ENCODE results near the gene ACOT6.
"Not testable (repeated sequence)": the region's sequence is repeated elsewhere in the genome, so short reads cannot be mapped to it uniquely, and the experiment has no call there.

The ACOT6 gene, protein sequence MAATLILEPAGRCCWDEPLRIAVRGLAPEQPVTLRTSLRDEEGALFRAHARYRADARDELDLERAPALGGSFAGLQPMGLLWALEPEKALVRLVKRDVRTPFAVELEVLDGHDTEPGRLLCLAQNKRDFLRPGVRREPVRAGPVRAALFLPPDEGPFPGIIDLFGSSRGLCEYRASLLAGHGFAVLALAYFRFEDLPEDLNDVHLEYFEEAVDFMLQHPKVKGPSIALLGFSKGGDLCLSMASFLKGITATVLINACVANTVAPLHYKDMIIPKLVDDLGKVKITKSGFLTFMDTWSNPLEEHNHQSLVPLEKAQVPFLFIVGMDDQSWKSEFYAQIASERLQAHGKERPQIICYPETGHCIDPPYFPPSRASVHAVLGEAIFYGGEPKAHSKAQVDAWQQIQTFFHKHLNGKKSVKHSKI

DNA sequence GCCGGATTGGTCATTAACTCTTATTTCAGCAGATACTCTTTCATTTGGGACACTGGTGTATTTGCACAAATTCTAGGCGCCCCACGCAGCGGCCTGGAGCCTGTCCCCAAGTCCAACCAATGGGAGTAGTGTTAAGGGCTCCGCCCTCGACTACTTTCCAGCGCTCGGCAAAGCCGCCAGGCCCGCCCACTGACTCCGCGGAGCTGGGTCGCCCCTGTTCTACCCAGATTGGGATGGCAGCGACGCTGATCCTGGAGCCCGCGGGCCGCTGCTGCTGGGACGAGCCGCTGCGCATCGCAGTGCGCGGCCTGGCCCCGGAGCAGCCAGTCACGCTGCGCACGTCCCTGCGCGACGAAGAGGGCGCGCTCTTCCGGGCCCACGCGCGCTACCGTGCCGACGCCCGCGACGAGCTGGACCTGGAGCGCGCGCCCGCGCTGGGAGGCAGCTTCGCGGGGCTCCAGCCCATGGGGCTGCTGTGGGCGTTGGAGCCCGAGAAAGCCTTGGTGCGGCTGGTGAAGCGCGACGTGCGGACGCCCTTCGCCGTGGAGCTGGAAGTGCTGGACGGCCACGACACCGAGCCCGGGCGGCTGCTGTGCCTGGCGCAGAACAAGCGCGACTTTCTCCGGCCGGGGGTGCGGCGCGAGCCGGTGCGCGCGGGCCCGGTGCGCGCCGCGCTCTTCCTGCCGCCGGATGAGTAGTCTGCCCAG, at the start of gene ACOT6:
Gene ACOT6, plus strand, starts transcription at position 179 of the 707 bp plus-strand sequence. Its CDS starts 55 bp downstream, at position 234.
- DNase-seq, result peak; percentile 84

DNA sequence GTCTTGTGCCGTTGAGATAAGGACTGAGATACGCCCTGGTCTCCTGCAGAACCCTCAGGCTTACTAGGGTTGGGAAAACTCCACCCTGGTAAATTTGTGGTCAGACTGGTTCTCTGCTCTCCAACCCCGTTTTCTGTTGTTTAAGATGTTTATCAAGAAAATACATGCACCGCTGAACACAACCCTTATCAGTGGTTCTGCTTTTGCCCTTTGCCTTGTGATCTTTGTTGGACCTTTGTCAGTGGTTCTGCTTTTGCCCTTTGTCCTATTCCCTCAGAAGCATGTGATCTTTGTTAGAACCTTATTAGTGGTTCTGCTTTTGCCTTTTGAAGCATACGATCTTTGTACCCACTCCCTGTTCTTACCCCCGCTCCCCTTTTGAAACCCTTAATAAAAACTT, 49.6 kb upstream of the ACOT6 start:
- DNase-seq, result not testable (repeated sequence)

DNA sequence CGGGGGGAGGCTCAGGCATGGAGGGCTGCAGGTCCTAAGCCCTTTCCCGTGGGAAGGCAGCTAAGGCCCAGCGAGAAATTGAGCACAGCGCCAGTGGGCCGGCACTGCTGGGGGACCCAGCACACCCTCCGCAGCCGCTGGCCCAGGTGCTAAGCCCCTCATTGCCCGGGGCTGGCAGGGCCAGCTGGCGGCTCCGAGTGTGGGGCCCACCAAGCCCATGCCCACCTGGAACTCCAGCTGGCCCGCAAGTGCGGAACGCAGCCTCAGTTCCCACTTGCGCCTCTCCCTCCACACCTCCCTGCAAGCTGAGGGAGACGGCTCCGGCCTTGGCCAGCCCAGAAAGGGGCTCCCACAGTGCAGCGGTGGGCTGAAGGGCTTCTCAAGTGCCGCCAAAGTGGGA, 45.9 kb upstream of the ACOT6 start:
- DNase-seq, result not testable (repeated sequence)

DNA sequence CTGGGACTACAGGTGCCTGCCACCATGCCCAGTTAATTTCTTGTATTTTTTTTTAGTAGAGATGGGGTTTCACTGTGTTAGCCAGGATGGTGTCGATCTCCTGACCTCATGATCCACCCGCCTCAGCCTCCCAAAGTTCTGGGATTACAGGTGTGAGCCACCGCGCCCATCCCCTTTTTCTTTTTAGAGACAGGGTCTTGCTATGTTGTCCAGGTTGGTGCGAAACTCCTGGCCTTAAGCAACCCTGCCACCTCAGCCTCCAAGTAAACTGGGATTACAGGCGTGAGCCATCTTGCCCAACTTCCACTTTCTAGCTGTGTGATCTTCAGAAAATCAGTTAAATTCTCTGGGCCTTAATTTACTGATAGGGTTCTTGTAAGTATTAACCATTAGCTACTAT, 45.4 kb upstream of the ACOT6 start:
- DNase-seq, result not testable (repeated sequence)

DNA sequence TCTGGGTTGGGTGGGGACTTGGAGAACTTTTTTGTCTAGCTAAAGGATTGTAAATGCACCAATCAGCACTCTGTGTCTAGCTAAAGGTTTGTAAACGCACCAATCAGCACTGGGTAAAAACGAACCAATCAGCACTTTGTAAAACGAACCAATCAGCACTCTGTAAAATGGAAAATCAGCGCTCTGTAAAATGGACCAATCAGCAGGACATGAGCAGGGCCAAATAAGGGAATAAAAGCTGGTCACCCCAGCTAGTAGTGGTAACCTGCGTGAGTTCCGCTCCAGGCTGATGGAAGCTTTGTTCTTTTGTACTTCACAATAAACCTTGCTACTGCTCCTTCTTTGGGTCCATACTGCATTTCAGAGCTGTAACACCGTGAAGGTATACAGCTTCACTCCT, 45.0 kb upstream of the ACOT6 start:
- no peak for DNase-seq

DNA sequence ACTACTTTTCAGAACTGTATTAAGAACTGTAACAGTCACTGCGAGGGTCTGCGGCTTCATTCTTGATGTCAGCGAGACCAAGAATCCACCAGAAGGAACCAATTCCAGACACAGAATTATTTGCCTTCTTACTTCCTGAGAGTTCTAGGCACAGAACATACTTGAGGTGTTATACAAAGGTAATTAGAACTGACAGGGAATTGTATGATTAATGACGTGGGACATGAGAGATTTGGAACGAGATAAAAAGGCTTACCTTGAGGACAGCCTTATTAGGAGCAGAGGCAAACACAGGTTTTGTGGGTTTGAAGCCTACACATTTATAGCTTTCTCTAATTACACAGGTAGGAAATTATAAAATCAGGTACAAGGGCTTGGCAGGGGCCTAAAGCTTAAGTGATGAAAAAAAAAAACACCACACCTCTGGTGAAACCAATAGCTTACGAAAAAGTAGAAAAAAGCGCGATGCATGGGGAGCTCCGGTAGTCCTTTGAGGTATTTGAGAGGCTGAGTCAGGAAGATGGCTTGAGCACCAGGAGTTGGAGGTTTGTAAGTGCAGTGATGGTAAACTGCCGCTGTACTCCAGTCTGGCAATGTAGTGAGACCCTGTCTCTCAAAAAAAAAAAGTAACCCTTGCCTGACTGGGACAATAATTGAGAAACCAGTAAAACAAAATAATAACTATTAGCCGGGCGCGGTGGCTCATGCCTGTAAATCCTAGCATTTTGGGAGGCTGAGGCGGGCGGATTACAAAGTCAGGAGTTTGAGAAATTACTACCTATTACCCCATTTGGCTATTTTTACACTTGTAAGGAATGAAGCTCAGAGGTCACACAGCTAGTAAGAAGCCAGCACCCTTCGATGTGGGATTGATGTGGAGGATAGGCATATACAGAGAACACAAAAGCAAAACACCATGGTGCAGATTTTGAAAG, 44.1 kb upstream of the ACOT6 start:
- DNase-seq, result peak; percentile 30

DNA sequence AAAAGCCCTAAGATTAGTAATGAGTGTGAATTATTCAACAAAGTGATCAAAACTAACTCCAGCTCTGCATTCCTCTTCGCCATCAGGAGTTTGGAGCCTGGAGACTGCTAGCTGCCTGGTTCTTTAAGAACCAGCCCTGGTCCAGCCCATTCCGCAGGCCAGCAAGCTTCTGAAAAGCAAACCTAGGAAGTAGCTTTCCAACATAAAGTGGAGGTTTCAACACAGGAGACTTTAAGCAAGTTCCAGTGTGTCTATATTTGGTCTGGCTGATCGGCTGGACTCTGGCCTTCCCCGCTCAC, 43.5 kb upstream of the ACOT6 start:
- not testable (repeated sequence) for DNase-seq

DNA sequence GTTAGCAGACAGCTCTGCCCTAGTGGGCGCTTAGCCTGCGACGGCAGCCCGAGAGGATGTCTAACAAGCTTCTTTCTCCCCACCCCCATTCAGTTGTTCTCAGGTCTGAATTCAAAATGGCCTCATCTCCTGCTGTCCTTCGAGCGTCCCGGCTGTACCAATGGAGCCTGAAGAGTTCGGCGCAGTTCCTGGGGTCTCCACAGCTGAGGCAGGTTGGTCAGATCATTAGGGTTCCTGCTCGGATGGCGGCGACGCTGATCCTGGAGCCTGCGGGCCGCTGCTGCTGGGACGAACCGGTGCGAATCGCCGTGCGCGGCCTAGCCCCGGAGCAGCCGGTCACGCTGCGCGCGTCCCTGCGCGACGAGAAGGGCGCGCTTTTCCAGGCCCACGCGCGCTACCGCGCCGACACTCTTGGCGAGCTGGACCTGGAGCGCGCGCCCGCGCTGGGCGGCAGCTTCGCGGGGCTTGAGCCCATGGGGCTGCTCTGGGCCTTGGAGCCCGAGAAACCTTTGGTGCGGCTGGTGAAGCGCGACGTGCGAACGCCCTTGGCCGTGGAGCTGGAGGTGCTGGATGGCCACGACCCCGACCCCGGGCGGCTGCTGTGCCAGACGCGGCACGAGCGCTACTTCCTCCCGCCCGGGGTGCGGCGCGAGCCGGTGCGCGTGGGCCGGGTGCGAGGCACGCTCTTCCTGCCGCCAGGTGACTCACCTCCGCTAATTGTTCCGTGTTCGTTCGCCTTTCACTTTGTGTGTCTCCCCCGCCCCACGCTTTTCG, 42.9 kb upstream of the ACOT6 start, which contains the start of gene ACOT2:
Gene ACOT2, plus strand, starts transcription at position 29 of the 774 bp plus-strand sequence. Its CDS starts 28 bp downstream, at position 57.
- peak; percentile 86 for DNase-seq

DNA sequence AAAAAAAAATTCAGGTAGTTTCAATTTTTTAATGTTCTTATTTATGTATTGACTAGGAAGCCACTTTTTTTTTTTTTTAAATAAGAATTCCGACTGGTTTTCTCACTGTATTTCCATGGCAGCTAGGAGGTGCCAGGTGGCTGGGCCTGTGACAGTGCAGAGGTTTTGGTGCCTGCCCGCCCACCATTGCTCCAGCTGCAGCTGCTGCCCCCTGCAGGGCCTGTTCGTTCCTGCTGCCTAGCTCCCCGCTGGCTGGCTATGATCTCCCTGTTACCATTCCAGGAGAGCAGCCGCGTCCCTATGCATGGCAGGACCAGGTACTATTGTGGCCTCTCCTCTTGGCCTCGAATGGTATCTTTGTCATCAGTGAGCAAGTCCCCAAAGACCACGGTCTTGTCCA, 41.4 kb upstream of the ACOT6 start:
- peak; percentile 57 for DNase-seq

DNA sequence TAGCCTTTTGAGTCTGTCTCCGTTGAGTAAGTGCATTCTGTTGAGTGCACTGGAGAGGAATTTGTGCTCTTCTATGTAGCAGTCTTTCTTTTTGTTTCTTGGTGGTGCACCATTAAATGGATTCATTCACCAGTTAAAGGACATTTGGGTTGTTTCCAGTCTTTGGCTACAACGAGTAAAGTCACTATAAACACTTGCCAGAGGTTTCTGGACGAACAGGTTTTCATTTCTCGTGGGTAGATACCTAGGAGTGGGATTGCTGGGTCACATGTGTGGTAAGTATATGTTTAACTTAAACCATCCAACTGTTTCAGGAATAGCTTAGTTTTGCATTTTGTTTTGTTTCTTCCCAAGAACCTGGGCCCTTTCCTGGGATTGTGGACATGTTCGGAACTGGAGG, 39.3 kb upstream of the ACOT6 start:
- not testable (repeated sequence) for DNase-seq

DNA sequence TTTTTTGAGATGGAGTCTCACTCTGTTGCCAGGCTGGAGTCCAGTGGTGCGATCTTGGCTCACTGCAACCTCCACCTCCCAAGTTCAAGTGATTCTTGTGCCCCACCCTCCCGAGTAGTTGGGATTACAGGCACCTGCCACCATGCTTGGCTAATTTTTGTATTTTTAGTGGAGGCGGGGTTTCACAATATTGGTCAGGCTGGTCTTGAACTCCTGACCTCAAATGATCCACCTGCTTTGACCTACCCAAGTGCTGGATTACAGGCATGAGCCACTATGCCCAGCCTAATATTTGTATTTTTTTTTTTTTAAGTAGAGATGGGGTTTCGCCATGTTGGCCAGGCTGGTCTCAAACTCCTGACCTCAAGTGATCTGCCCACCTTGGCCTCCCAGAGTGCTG, 38.6 kb upstream of the ACOT6 start:
- DNase-seq, result not testable (repeated sequence)

DNA sequence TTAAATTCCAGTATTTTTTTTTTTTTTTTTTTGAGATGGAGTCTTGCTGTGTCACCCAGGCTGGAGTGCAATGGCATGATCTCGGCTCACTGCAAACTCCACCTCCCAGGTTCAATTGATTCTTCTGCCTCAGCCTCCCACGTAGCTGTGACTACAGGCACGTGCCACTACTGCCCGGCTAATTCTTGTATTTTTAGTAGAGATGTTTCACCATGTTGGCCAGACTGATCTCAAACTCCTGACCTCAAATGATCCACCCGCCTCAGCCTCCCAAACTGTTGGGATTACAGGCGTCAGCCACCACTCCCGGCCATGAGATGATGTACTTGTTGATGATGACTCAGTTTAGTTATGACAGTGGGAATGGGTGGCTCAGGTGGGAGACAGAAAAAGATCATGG, 38.1 kb upstream of the ACOT6 start:
- not testable (repeated sequence) for DNase-seq

DNA sequence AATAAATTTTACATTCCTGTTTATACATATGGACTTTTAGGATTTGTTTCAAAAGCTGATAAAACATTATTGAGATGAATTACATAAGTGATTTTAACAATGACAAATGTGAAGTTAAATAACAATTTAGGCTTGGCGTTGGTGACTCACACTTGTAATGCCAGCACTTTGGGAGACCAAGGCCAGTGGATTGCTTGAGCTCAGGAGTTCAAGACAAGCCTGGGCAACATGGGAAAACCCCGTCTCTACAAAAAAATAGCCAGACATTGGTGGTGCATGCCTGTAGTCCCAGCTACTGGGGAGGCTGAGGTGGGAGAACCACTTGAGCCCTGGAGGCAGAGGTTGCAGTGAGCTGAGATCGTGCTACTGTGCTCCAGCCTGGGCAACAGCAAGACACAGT, 35.9 kb upstream of the ACOT6 start:
- no peak for DNase-seq

DNA sequence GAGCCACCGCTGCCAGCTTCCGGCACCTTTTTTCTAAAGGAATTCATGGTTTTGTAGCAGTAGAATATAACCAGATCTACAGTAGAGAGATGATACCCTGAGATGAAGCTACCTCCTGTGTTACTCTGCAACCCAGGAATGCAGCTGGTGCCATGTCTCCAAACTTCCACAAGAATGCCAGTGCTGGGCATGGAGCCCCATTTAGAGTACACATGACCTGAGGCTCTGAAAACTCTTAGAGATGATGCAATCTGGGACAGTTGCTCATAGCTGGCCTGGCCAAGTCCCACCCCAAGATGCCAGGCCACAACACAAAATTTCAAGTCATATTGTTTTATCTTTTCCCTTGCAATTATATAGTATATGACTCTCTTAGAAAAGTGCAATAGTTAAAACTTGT, 35.1 kb upstream of the ACOT6 start:
- DNase-seq, result not testable (repeated sequence)

DNA sequence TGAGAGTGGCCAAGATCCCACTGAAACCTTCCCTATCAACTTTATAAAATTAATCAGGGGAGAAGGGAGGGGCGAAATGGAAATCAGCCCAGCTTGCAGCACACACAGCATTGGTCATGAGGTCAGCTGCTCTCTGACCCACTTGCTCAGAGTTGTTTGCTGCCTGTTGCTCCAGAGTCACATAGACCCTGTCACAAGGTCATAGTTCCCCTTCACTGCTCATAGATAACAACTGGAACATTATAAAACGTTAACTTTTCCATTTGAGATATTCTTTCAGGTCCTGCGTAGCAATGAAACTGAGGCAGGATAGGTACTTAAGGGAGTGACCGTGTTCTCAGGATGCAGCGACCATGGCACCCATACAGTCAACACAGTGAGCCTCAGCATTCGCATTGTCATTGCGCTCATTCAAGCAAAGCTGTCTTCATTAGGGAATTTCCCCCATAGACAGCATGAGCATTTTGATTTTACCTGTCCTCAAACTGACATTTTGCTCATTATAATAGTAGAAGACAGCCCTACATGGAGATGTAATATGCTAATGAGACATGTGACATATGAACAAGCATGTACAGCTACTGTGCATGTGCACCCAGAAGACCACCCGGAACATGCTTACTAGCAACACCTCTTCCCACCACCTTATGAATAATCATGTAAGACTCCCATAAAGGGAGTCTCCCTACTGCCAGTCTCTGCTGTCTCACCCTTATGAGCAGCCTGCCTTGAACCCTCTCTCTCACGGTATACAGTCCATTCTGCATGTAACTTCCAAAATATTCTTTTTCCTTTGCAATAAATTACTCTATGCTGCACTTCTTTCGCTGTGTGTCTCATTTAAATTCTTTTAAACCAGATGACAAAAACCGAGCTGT, 30.0 kb upstream of the ACOT6 start:
- not testable (repeated sequence) for DNase-seq

DNA sequence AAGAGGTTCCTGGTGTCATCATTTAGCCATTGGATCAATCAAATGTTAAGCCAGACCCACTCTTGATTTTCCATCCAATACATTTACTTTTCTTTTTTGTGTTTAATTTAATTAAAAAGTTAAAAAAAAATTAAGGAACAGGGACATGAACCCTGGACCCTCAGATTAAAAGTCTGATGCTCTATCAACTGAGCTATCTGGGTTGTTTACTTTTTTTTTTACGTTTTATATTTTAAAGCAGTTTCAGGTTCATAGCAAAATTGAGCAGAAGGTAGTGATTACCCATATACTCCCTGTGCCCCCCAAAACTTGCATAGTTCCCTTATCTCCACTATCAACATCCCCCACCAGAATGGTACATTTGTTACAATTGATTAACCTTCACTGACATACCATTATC, 23.6 kb upstream of the ACOT6 start:
- DNase-seq, result no peak

DNA sequence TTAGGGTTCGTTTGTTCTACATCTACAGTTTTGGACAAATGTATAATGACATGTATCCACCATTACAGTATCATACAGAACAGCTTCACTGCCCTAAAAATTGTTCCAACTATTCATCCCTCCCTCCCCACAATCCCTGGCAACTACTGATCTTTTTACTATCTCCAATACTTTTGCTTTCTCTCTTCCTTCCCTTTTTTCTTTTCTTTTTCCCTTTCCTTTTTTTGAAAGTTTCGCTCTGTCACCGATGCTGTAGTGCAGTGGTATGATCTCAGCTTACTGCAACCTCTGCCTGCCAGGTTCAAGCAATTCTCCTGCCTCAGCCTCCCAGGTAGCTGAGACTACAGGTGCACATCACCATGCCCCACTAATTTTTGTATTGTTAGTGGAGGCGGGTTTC, 23.2 kb upstream of the ACOT6 start:
- DNase-seq, result no peak

DNA sequence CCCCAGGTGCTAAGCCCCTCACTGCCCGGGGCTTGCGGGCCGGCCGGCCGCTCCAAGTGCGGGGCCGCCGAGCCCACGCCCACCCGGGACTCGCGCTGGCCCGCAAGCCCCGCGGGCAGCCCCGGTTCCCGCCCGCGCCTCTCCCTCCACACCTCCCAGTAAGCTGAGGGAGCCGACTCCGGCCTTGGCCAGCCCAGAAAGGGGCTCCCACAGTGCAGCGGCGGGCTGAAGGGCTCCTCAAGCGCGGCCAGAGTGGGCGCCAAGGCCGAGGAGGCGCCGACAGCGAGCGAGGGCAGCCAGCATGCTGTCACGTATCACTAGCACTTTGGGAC, 21.7 kb upstream of the ACOT6 start:
- DNase-seq, result not testable (repeated sequence)

DNA sequence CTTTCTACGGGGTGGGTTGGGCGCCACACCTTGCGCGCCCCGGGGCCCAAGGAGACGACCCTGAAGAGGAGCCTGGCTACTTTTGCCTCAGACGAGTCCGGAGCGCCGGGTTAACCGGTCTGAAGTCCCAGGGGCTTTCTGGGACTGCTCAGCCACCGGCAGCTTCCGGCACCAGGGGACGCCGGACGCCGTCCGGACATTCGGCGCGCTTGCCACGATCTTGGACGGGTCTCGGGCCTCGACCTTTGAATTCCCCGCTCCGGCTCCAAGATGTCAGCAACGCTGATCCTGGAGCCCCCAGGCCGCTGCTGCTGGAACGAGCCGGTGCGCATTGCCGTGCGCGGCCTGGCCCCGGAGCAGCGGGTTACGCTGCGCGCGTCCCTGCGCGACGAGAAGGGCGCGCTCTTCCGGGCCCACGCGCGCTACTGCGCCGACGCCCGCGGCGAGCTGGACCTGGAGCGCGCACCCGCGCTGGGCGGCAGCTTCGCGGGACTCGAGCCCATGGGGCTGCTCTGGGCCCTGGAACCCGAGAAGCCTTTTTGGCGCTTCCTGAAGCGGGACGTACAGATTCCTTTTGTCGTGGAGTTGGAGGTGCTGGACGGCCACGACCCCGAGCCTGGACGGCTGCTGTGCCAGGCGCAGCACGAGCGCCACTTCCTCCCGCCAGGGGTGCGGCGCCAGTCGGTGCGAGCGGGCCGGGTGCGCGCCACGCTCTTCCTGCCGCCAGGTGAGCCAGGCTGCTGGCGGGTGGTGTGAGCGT, 20.4 kb upstream of the ACOT6 start, which contains the start of gene ACOT4:
Gene ACOT4, plus strand, starts transcription at position 184 of the 760 bp plus-strand sequence. Its CDS starts 87 bp downstream, at position 271.
- no peak for DNase-seq

DNA sequence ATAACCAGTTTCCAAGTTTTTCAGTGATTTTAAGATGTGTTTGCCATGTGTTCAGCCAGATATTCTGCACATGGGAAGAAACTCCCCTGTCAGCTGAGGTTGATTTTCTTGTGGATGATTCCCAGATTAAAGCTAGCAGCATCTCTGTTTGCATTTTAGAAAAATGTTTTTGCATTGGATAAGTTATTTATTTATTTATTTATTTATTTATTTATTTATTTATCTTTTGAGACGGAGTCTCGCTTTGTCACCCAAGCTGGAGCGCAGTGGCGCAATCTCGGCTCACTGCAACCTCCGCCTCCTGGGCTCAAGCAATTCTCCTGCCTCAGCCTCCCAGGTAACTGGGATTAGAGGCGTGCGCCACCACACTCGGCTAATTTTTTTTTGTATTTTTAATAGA, 17.8 kb upstream of the ACOT6 start:
- DNase-seq, result no peak

DNA sequence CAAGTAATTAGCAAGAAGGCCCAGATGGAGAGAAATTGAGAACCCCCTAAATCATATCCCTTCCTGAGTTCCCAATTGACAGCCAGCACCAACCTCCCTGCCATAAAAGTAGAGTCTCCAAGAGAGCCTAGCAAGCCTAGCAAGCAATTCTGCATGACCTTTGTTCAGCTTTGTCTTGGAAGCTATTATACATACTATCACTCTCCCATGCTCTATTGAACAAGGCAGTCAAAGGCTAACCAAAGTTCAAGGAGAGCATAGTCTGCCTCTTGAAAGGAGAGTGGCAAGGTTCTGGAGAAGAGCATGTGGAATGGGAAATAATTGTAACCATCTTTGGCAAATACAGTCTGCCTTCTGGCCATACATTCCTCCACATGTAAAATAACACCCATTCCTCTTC, 12.8 kb upstream of the ACOT6 start:
- no peak for DNase-seq
